Upper lobe of left lung (tissue), 6 donors: ENCODE measurements around the gene IFNA1. TPM values are rescaled to one million over a fixed set of nuclear protein-coding genes. Genes with fewer than 3 reads are reported as not detected.

Source experiments
- ATAC-seq, 2 donors: fragments of 200-7000 bp; cut with Tn5 transposase; one replicate each; pipeline ENCODE4 v1.9.1; 2022; ENCODE audit warnings: mild to moderate bottlenecking in 2 of 2, moderate library complexity in 2 of 2; ENCODE audit not compliant: low FRiP score in 2 of 2
- DNase-seq, 2 donors: peaks; one replicate each; pipeline ENCODE4 v3.0.0-alpha.2; 2019 to 2020
- H3K27ac ChIP-seq, 4 donors: fragments of 200-600 bp; sonication (generic); one replicate each; pipeline ENCODE4 v1.5.1; 2016 to 2019
- H3K27me3 ChIP-seq, 4 donors: fragments of 200-600 bp; sonication (generic); one replicate each; pipeline ENCODE4 v1.5.1; 2017 to 2019
- H3K36me3 ChIP-seq, 4 donors: fragments of 200-600 bp; sonication (generic); one replicate each; pipeline ENCODE4 v1.5.1; 2016 to 2019
- H3K4me1 ChIP-seq, 4 donors: fragments of 200-600 bp; sonication (generic); one replicate each; pipeline ENCODE4 v1.5.1; 2018 to 2019
- H3K4me3 ChIP-seq, 4 donors: fragments of 200-600 bp; sonication (generic); one replicate each; pipeline ENCODE4 v1.5.1; 2017 to 2019; ENCODE audit warnings: mild to moderate bottlenecking in 2 of 4, moderate library complexity in 1 of 4
- H3K9me3 ChIP-seq, 4 donors: fragments of 200-600 bp; sonication (generic); one replicate each; pipeline ENCODE4 v1.5.1; 2018 to 2019
- CTCF ChIP-seq, 6 experiments: fragments of 450-650 bp in 4 of 6; fragments of 200-600 bp in 2 of 6; sonication (generic) in 2 of 6; IDR thresholded peaks; one replicate each; pipeline ENCODE4 v1.5.1; 2016 to 2019; ENCODE audit warnings: antibody characterized with exemption in 6 of 6
- EP300 ChIP-seq, 4 donors: sonication (generic); formaldehyde crosslinking; IDR thresholded peaks; one replicate each; pipeline ENCODE4 v1.5.1; 2017; ENCODE audit warnings: antibody characterized with exemption in 4 of 4, control low read depth in 2 of 4
- POLR2A ChIP-seq, 4 donors: fragments of 450-650 bp; IDR thresholded peaks; one replicate each; pipeline ENCODE4 v1.5.1; 2016 to 2017; ENCODE audit warnings: antibody characterized with exemption in 4 of 4, mild to moderate bottlenecking in 2 of 4
- POLR2AphosphoS5 ChIP-seq, 2 donors: sonication (generic); formaldehyde crosslinking; IDR thresholded peaks; one replicate each; pipeline ENCODE4 v1.5.1; 2017; ENCODE audit warnings: antibody characterized with exemption in 2 of 2
- WGBS, 2 donors: methylation state at CpG; one replicate each; pipeline ENCODE4 v1.1.5; 2017 to 2018; 5-methylcytosine and 5-hydroxymethylcytosine counted together
- total RNA-seq, 6 donors: library from RNA; depleted of rRNA in 4 of 6; stranded (reverse); fragments of >200 nt in 4 of 6; gene quantifications; one replicate each; pipeline versions ENCODE4 v1.1.0 to v1.2.1, GENCODE V29; 2016 to 2021
- donor health status: DM: no; HTN: no; CAD: no; lungs with moderate emphysema.
- donor health status: DM: no; HTN: yes; CAD: no; lungs with severe emphysema.

IFNA1 gene
- total RNA-seq, 6 donors from 2014 or later: 0.26 to 0.30 TPM; not detected in 4

DNA sequence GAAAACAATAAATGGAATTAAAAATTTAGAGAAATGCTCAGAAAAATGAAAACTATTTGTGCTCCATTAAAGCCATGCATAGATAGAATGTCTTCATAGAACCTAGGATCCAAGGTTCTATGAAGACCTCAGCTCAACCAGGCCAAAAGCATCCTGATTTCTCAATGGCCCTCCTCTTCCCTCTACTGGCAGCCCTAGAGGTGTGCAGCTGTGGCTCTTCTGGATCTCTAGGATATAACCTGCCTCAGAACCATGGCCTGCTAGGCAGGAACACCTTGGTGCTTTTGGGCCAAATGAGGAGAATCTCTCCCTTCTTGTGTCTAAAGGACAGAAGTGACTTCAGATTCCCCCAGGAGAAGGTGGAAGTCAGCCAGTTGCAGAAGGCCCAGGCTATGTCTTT lies 15.1 kb downstream of the IFNA1 start:
- peak in 1 of 2 donors; percentile 56 for ATAC-seq

DNA sequence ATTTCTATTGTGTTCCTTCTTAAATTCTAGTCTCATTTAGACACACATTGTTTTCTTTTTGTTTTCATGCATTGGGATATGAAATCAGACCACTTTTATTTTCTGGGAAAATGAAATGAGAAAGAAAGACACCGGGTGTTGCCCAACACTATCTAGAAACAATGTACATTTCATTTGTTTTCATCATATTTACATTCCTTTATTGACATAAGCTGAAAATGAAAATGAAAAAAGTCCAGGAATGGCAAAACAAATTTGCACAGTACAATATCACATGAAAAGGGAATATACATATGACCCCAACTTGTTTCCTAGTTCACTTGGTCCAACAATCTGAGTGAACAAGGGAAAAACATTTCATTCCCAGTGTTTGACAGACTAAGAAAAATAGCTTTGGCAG lies 21.1 kb downstream of the IFNA1 start:
- no peak for DNase-seq
- no peak overlapping the region for H3K27ac ChIP-seq
- H3K36me3 ChIP-seq: no peaks in the 10 kb centered on the region
- 75 to 82% methylated on average over 1 of the region's 1 CpG for WGBS, 2 donors
- H3K4me1 ChIP-seq: no peaks in the 10 kb centered on the region
- H3K9me3 ChIP-seq: no peaks in the 10 kb centered on the region
- H3K4me3 ChIP-seq: no peak overlapping the region
- no peaks in the 10 kb centered on the region for H3K27me3 ChIP-seq
- TF ChIP-seq POLR2A (IDR thresholded peaks at IDR 0.05): no peak
- no peak for ATAC-seq

More for the DNA sequence above, 15.1 kb downstream of the IFNA1 start:
- no peaks in the 10 kb centered on the region for H3K9me3 ChIP-seq
- no peaks in the 10 kb centered on the region for H3K27me3 ChIP-seq
- H3K4me1 ChIP-seq: no peaks in the 10 kb centered on the region
- no peaks in the 10 kb centered on the region for H3K36me3 ChIP-seq
- no peak for DNase-seq
- no peak overlapping the region for H3K27ac ChIP-seq
- H3K4me3 ChIP-seq: no peak overlapping the region
- TF ChIP-seq CTCF (IDR thresholded peaks at IDR 0.05): peak in 5 of 6 experiments; percentile 14 to 51 (median 26)
- TF ChIP-seq EP300 (IDR thresholded peaks at IDR 0.05): no peak

DNA sequence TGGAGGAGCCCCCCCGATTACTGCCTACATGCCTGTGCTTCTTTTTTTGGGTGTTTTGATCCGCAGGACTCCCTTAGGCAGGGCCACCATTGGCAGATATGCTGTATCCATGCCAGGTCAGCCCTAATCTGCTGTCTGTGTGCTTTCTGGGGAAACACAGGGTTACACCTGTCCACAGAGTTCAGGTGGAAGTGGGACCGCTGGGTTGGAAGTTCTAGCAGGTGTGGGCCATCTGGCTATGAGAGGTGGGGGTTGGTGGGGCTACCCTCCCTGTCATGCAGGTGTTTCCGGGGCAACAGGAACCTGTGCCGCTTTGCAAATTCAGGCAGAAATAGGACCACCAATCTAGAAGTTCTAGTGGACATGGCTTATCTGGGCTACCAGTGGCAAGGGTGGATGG lies 24.9 kb downstream of the IFNA1 start:
- Histone ChIP-seq H3K4me1 (no peaks in the 10 kb centered on the region), H3K36me3 (no peaks in the 10 kb centered on the region), H3K9me3 (no peaks in the 10 kb centered on the region), H3K4me3 (no peak overlapping the region), H3K27ac (no peak overlapping the region), H3K27me3 (no peaks in the 10 kb centered on the region)
- 88 to 92% methylated on average over 5 of the region's 5 CpGs for WGBS, 2 donors
- no peak for ATAC-seq
- no peak for DNase-seq
- TF ChIP-seq POLR2AphosphoS5 (IDR thresholded peaks at IDR 0.05): no peak
- TF ChIP-seq EP300 (IDR thresholded peaks at IDR 0.05): no peak
- TF ChIP-seq POLR2A (IDR thresholded peaks at IDR 0.05): no peak
- no peak for TF ChIP-seq CTCF (IDR thresholded peaks at IDR 0.05)

- ATAC-seq (peak in 1 of 2 donors; percentile 67), DNase-seq (no peak)
- Histone ChIP-seq H3K36me3 (no peaks in the 10 kb centered on the region), H3K27ac (no peak overlapping the region), H3K9me3 (no peaks in the 10 kb centered on the region), H3K27me3 (no peaks in the 10 kb centered on the region), H3K4me3 (no peak overlapping the region), H3K4me1 (no peaks in the 10 kb centered on the region)
- TF ChIP-seq CTCF (IDR thresholded peaks at IDR 0.05): peak in 5 of 6 experiments; percentile 40 to 51 (median 47)
- no peak for TF ChIP-seq POLR2AphosphoS5 (IDR thresholded peaks at IDR 0.05)
Observed at GRCh38 chr9:21465859-21466518, 25.8 kb downstream of the IFNA1 start.

DNA sequence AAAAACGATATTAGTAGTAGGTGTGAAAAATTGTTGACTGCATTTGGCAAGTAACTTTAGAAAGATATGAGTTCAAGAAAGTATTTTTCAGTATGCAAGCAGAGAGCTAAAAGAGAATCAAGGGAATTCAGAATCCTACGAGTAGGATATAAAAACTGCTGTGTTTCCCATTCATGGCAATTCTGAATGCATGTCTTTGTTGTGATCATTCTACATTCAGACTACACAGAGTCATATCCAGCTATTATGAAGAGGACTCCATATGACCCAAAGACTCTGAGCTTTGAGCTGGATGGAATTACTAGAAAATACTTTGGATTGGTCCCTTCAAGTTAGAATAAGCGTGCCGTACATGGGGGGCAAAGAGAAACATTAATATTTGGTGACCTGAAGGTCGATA lies 29.9 kb downstream of the IFNA1 start:
- H3K36me3 ChIP-seq: no peaks in the 10 kb centered on the region
- WGBS, 2 donors: 81 to 89% methylated on average over 5 of the region's 5 CpGs
- H3K4me1 ChIP-seq: no peaks in the 10 kb centered on the region
- DNase-seq (no peak), ATAC-seq (no peak)
- no peaks in the 10 kb centered on the region for H3K9me3 ChIP-seq
- no peak overlapping the region for H3K4me3 ChIP-seq
- H3K27me3 ChIP-seq: no peaks in the 10 kb centered on the region
- TF ChIP-seq EP300 (IDR thresholded peaks at IDR 0.05) (no peak), POLR2A (IDR thresholded peaks at IDR 0.05) (no peak), POLR2AphosphoS5 (IDR thresholded peaks at IDR 0.05) (no peak), CTCF (IDR thresholded peaks at IDR 0.05) (no peak)
- no peak overlapping the region for H3K27ac ChIP-seq
